ENCODE results near the gene PLCE1.

Gene PLCE1

DNA sequence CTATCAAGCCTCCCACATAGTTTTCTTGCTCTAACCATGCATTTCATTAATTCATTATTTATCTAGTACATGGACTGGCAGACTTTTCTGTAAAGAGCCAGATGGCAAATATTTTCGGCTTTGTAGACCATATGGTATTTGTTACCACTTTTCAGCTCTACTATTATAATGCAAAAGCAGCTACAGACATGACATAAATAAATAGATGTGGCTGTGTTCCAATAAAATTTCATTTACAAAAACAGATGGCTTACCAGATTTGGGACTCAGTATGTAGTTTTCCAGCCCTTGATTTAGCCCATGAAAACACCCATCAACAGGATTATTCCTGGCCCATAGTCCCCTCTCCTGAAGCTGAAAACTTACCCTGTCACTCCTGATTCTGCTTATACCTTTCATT, 32.1 kb downstream of the PLCE1 start:
- DNase-seq: no peak

GRCh38 chr10:94027197-94027596, 33.5 kb downstream of the PLCE1 start:
- no peak for DNase-seq

GRCh38 chr10:94029955-94030354, 36.2 kb downstream of the PLCE1 start:
- DNase-seq: no peak

- DNase-seq: no peak
Measured at GRCh38 chr10:94035982-94036765, 42.4 kb downstream of the PLCE1 start.

GRCh38 chr10:94036766-94037033, 43.0 kb downstream of the PLCE1 start:
- DNase-seq: no peak

- no peak for DNase-seq
Measured at GRCh38 chr10:94037286-94037685, 43.6 kb downstream of the PLCE1 start.

- no peak for DNase-seq
Measured at GRCh38 chr10:94038024-94038423, 44.3 kb downstream of the PLCE1 start.

GRCh38 chr10:94041206-94041605, 47.5 kb downstream of the PLCE1 start:
- DNase-seq: no peak

DNA sequence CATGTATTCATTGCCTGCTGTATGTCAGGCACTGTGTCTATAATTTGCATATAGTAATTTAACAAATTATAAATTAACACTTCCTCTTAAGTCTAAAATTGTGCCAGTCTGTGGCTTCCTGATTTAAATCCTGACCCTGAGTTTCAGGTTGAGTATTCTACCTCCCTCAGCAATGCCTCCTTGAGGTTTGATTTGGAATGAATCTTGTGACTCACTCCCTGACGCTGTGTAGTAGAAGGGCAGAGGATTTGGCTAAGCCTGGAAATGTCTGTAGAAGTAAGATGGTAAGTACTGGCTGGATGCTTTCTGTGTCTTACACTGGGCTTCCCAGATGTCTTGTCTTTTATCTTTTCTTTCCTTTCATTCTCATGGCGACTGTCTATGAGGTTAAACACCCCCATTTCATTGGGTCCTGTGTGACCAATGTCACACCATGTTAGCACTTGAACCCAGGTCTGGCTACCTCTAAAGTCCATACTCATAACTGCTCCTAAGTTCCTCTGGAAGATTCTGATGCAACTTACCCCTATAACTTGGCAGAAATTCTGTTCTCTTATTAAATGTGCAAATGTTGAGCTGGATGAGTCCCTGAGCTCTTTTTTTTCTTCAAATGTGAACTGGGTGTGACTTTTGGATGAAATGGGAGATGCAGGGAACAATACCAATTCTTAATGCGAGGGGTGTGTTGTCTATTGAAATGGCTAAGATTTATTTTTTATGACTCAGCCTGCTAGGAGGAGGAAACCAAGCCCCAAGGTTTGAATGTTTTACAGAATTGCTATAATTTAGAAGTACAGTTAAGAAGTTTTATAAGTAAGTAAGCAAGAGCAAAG, 48.5 kb downstream of the PLCE1 start:
- no peak for DNase-seq

DNA sequence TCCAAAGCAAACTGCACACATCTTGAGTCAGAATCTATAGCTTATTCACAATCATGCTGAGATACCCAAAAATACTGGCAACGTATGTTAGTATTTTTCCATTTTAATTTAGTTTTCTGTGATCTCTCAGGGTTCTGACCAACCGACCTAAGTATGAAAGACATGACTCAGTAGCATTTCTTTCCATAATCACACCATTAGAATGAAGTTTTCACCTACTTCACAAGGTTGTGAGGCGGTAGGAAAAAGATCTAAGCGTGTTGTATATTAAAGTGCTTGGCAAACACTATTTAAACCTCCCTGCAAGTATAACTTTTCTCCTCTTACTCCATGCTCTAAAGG, 49.1 kb downstream of the PLCE1 start:
- DNase-seq: no peak

Data from NCI-H1092 (cell line).